Dedifferentiated amniotic fluid mesenchymal stem cell (primary cell): ENCODE results near the gene COQ8B.

Experiments used
- DNase-seq: peaks from one replicate; pipeline ENCODE4 v3.0.0-alpha.2; 2016; ENCODE audit errors: extremely low spot score

COQ8B gene

DNA sequence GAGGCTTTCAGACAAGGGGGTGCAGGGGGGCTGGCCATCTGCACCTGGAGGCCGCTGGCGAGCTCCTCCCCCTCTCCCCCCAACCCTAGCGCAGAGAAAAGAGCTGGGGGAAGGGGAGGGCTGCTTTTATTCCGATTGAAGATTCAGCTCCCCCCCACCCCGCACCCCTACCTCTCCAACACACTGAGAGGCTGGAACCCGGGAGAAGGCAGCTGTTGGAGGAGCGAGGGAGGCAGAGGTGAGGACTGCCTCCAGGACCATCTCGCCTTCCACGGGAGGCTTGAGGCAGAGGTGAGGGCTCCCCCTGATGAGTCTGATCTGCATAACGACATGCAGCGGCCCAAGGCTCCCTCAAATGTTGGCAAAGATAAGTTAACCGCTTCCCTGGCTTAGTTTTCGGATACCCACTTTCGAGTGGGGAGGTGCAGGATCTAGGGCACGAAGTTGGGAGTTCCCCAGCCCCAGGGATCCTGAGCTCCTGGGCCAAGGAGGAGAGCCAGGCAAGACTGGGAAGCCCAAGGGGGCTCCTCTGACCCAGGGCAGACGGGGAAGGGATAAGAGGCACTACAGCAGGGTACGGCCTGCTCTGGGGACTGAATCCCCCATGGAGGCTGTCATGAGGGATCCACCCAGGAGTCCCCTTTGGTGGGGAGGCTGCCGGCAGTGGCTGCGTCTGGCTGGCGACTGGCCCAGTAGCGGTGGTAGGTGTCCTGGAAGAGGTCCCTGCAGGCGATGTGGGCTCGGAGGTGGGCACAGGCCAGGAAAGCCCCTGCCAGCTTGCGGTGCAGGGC, 25.1 kb downstream of the COQ8B start:
- DNase-seq, result no peak

- peak; percentile 86 for DNase-seq
These were observed 25.8 kb downstream of the COQ8B start for GRCh38 chr19:40690693-40691420.

DNA sequence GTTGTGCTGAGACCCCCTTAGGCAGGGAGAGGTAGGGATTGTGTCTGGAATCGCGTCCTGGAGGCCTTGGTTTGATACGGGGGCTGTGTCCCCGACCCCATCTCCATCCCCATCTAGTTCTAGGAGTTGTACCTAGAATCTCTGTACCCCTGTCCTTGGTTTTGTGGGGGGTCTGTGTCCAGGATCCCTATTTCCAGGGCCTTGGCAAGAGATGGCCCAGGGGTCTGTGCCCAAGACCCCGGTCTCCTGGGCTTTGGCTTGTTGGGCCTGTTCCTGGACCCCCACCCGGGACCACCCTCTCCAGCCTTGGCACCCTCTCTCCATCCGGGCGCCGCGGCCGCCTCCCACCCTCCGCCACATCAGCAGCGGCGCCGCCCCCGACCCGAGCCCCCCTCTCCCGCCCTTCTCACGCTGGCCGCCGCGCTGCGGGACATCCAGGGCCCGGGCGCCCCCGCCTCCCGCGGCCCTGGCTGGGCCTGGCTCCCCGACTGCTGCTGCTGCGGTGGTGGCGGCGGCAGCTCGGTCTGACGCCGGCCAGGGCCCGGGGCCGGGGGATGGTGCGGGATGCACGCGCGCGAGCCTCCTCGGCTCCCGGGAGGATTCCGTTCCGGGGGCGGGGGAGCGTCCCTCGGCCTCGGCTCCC, 26.5 kb downstream of the COQ8B start, which contains the start of gene NUMBL:
NUMBL (minus strand) TSS at position 602 of the 643 bp plus-strand sequence; CDS start at position 434, 168 bp downstream.
- no peak for DNase-seq

DNA sequence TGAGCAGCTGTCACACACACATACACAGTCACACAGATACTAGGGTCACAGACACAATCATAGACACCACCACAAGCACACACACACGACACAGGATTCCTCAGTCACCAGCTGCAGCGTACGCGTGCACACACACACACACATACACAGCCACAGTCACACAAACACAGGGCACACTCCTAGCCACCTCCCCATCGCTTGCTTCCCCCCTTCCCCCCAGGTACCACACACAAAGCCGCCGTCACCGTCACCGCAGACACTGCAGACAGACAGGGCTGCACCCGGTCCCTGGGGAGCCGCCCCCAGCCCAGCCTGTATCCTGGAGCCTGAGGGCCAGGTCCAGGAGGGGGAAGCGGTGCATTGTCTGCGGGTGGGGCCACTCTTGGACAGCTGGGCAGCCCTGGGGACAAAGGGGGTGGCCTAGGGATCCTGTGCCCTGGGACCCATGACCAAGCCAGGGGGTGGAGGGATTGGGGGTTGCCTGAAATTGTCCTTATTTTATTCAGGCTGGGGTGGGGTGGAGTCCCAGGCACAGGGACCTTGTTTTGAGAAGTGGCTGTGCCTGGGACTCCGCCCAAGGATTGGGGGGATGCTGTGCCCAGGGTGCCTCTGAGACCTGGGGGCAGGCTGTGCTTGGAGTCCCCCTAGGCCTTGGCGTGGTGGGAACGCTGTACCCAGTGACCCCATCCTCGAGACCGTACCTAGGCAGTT, 27.2 kb downstream of the COQ8B start:
- no peak for DNase-seq

DNA sequence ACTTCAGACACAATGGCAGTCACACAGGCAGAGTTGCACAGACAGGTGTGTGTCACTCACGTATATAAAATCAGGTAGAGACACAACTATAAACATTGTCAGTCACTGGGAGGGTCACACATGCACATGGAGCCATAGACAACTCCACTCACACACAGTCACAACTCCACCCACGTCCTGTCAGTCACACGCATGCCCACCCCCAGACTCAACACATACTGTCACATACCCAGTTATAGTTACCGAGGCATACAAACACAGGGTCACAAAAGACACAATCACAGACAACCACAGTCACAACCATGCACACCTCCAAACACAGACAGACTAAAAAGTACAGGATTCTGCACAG, 27.7 kb downstream of the COQ8B start:
- DNase-seq, result no peak

DNA sequence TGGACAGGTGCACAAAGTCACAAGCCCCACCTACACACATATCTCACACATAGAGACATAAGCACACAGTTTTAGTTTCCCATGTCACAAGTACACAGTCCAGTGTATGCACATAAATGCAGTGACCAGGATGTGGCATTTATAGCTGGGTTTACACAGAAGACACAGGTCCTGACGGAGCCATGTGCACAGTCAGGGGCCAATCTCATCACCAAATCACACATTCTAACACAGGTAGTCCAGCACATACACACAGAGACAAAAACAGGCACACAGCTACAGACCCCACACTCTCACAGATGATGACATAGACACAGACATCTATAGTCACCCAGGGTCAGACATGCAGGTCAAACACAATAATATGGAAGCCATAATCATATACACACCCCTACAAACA, 28.4 kb downstream of the COQ8B start:
- no peak for DNase-seq

DNA sequence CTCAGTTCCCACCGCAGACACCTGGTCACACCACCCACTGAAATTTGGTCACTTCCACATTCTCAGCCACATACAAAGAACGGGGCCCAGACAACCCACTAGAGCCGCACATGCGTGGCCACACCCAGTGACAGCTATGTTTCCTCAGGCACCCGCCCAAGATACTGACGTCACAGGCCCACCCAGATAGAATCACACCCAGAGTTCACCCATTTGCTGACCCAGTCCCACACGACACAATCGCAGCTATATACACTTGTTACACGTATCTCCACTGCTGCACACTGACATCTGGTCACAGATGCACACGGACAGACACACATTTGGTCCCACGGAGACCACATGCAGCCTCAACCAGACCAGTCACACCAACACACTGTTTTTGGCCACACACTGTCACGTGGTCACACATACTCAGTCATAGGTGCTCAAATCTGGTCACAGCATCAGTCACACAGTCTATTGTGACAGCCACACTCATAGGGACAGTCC, 29.1 kb downstream of the COQ8B start:
- DNase-seq, result peak; percentile 24

DNA sequence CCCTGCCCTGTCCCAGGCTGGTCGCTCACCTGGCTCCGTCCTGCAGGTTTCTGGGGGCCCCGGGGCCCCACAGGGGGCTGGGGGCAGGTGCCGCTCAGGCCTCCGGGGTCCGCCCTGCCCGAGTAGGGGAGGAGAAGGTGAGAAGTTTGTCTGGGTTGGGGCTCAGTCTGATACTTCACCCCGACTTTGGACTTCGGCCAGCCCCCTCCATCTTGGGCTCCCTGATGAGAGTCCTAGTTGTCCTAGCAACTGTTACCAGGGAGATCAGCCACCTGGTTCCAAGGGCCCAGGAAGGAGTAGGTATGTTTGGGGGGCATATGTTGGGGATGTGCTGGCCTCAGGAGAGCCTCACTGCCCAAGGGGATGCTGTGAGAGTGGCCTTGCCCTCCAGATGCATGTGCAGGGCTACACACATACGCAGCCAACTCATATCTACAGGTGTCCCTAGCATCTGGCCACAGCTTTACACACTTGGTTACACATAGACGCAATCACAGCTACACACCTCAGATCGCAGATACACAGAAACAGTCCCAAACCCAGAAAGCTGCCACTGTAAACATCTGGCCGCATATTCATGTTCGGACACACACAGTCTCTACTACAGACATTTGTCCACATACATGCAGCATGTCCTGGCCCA, 29.7 kb downstream of the COQ8B start:
- DNase-seq, result no peak

DNA sequence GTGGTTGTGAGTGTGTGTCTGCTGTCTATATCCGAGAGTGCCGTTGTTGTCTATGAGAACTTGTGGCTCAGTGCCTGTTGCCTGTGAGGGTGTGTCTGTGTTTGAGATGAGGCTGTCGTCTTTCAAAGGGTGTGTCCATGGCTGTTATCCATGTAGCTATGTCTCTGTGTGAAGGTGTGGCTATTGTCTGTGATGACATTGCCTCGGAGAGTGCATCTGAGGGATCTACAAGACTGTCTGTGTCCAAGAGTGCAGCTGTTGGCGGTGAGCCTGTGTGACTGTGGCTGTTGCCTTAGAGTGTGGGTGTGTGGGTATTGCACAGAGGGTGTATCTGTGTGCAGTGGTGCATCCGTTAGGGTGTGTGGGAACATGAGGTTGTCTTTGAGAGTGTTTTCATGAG, 31.1 kb downstream of the COQ8B start:
- no peak for DNase-seq

GRCh38 chr19:40685016-40685526, 31.6 kb downstream of the COQ8B start:
- DNase-seq, result no peak

- DNase-seq, result no peak
These were observed 32.4 kb downstream of the COQ8B start for GRCh38 chr19:40684280-40684679.

GRCh38 chr19:40683437-40683836, 33.2 kb downstream of the COQ8B start:
- no peak for DNase-seq

DNA sequence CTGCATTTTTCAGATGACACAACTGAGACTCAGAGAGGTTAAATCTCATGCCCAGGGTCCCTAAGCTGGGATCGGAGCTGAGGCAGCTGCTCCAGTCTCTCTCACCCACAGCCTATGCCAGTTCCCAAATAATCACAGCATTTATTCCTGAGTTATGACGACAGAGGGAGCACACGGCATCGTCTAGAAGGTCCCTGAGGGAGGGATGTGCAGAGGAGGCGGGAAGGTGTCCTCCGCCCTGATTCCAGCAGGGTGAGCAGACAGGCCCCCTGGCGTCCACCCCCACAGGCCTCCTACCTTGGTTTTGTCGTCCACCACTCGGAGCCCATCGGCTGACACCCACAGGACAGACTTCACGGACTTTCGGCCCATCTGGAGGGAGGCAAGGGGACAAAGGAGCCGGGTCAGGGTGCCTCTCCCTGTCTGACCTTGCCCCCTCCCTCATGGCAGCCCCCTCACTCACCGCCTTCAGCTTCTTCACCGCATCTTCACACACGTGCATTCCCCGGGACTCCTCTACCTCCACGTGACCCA, 34.2 kb downstream of the COQ8B start:
- DNase-seq, result no peak

- no peak for DNase-seq
These were observed 35.6 kb downstream of the COQ8B start for GRCh38 chr19:40681039-40681438.

DNA sequence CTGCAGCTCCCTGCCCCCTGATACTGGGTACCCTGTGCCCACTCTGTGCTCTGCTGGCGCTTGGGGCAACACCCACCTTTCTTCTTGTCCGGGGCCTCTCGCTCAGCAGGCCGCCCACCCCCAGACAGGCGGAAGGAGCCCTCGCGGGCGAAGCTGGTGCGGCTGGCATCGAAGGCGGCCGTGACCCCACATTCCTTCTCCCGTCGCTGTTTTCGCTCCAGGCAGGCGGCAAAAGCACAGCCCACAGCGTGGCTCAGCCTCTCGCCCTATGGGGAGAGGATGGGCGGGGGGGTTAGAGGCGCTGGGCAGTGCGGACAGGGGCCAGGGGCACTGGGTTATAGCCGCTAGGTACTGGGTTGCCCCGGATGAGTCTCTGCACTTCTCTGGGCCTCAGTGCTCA, 39.5 kb downstream of the COQ8B start:
- DNase-seq, result no peak

DNA sequence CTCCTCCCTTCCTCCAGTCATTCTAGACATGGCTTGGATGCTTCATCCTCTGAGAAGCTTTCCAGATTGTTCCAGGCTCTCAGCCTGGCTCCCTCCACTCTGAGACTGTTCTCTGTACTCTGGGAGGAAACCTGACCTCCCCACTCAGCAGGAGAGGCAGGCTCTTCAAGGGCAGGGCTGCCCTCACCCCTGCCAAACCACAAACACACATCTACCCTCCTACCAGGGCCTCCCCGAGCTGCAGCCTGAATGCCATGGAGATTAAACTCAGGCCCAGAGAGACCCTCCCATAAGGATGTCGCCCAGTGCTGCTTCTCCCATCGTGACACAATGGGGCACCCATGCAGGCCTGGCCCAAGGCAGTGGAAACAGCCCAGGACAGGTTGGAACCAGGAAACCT, 42.4 kb downstream of the COQ8B start:
- DNase-seq, result peak; percentile 54

DNA sequence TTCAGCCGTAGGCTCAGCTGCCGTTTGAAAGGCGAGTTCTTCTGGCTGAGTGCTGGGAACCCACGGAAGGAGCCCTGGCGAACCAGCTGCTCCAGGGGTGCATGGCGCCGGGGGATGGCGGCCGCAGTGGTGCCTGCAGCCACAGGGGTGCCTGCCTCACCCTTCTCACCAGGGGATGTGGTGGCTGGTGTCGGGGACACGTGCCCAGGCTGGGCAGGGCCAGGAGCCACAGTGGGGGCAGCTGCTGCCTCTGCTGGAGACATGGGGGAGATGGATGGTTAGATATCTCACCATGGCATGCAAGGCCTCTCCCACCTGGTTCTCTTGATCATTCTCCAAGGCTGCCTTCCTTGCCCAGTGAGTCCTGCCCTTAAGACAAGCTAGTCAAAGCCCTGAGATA, 43.3 kb downstream of the COQ8B start:
- no peak for DNase-seq

GRCh38 chr19:40672573-40673299, 44.0 kb downstream of the COQ8B start:
- no peak for DNase-seq

GRCh38 chr19:40672038-40672437, 44.6 kb downstream of the COQ8B start:
- no peak for DNase-seq

DNA sequence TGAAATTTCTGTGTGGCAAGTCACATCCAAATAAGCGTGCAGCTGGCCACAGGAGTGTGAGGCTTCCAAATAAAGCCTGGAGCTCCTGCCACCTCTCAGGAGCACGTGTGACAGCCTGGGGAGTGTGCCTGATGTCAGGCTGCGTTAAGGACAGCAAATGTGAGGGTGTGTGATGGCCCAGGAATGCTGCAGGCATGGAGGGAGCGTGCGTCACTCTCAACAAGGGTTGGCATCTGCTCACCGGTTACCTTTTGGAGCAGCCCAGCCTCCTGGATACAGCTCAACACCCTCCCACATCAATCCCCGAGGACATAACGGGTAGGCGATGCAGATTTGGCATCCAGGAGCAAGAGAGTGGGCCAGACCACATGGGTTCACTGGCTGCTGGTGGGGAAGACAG, 45.3 kb downstream of the COQ8B start:
- no peak for DNase-seq
